GM12873 (cell line): ENCODE data around the gene TMEM131L.

Experiments used
- TF ChIP-seq, protein P1 (sequence below): IDR thresholded peaks from 2 replicates; pipeline ENCODE4 v1.5.1; 2012; ENCODE audit warnings: low read depth, mild to moderate bottlenecking, moderate library complexity, low read length, control low read depth; ENCODE audit not compliant: insufficient read depth; ENCODE audit errors: missing control alignments

TMEM131L gene

GRCh38 chr4:153451911-153452657, 14.1 kb upstream of the TMEM131L start:
- TF ChIP-seq, protein P1, sequence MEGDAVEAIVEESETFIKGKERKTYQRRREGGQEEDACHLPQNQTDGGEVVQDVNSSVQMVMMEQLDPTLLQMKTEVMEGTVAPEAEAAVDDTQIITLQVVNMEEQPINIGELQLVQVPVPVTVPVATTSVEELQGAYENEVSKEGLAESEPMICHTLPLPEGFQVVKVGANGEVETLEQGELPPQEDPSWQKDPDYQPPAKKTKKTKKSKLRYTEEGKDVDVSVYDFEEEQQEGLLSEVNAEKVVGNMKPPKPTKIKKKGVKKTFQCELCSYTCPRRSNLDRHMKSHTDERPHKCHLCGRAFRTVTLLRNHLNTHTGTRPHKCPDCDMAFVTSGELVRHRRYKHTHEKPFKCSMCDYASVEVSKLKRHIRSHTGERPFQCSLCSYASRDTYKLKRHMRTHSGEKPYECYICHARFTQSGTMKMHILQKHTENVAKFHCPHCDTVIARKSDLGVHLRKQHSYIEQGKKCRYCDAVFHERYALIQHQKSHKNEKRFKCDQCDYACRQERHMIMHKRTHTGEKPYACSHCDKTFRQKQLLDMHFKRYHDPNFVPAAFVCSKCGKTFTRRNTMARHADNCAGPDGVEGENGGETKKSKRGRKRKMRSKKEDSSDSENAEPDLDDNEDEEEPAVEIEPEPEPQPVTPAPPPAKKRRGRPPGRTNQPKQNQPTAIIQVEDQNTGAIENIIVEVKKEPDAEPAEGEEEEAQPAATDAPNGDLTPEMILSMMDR: no peak

- TF ChIP-seq, protein P1: no peak
Measured at GRCh38 chr4:153452658-153453378, 13.3 kb upstream of the TMEM131L start.

DNA sequence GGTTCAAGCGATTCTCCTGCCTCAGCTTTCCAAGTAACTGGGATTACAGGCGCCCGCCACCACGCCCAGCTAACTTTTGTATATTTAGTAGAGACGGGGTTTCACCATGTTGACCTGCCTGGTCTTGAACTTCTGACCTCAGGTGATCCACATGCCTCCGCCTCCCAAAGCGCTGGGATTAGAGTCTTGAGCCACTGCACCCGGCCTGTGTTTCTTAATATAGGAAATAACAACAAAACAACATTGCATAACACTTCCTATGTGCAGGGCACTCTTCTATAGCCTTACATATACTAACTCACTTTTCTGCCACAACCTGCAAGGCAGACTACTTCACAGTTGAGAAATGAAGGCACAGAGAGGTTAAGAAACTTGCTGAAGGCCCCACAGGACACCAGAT, 12.8 kb upstream of the TMEM131L start:
- TF ChIP-seq, protein P1: no peak

GRCh38 chr4:153458969-153459368, 7.2 kb upstream of the TMEM131L start:
- TF ChIP-seq, protein P1: no peak

DNA sequence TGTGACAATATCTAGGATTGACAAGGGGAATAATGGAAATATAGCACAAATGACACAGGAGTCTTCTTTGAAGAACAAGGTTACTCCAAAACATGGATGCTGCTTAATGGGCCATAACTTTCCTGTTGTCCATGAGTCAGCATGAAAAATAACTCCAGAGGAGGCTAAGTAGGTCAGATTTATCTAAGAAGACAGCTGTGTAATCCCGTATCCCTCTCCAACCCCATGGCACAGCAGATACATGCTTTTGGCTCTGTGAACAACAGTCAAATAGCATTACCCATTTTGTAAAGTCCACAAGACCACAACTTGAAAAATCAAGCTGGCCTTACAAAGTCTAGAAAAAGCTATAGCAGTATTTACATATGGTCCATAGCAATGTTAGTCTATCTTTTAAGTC, 2.1 kb upstream of the TMEM131L start:
- TF ChIP-seq, protein P1: no peak

- TF ChIP-seq, protein P1: no peak
Measured at GRCh38 chr4:153465140-153465539, 1.0 kb upstream of the TMEM131L start.

- TF ChIP-seq, protein P1: no peak
Measured at GRCh38 chr4:153465615-153466080, 512 bp upstream of the TMEM131L start.
